Measurements from ENCODE around the gene RNF115. TPM values are rescaled to one million over a fixed set of nuclear protein-coding genes. Genes with fewer than 3 reads are reported as not detected.
A peak's percentile ranks its signal among the peaks of the same experiment; 100 is the strongest.
"Not testable (repeated sequence)": the region's sequence is repeated elsewhere in the genome, so short reads cannot be mapped to it uniquely, and the experiment has no call there.

Gene RNF115
- polyA plus RNA-seq, 1 of the 3 experiments (the other 2 are of a cell fraction), result 4.8 TPM

DNA sequence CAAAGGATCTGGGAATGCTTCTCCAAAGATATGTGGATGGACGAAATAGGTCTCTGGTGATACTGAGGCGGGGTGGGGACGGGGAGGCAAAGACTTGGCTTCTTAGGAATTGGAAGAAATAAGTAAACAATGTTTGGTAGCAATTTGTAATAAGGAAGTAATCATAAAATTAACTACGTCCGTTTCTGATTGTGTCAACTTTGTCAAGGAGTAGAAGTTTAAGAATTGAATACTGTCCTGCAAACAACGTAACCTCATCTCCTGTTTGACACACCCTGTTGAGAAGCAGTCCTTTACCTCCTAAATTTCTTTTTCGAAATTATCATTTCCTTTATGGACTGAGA is 576 bp upstream of the RNF115 start:
- ChIA-PET CTCF (interaction anchor here (1.4 to 10.4 kb wide), 4 partner anchors 21 to 183 kb away, joined by 3 to 121 read pairs (median 4); partner anchors contain the start of genes ITGA10 and NUDT17), POLR2A (interaction anchor here (1.1 to 1.4 kb wide), 3 partner anchors 21 to 103 kb away, joined by 3 to 12 read pairs (median 3); partner anchors contain the start of genes NUDT17, PIAS3 and RBM8A)
- Histone ChIP-seq H3K27ac (ENCODE audit: low read depth in 2 of 2, low read length in 1 of 2) (peak overlapping the region; percentile 92 to 98), H3K4me1 (ENCODE audit: control insufficient read depth in 1 of 2, insufficient read depth in 2 of 2, low read depth in 1 of 2, low read length in 1 of 2) (peaks cover 0 to 12% of the 10 kb centered on the region in 2 experiments; a peak in 2 of 4 replicates), H3K4me3 (ENCODE audit: low read depth in 2 of 2, low read length in 1 of 2) (peak overlapping the region; percentile 90 to 99), H3K4me2 (peak overlapping the region; percentile 74), H2AFZ (ENCODE audit: low read depth) (peak overlapping the region; percentile 90), H3K9me2 (no peaks in the 10 kb centered on the region), H3K36me3 (replicated peaks in 1 of 2; ENCODE audit: control insufficient read depth in 1 of 2, insufficient read depth in 2 of 2, low read length in 1 of 2) (peaks cover 24 to 37% of the 10 kb centered on the region in 2 experiments), H3K27me3 (ENCODE audit: insufficient read depth) (no peaks in the 10 kb centered on the region), H3F3A (replicated peaks; ENCODE audit: insufficient read depth) (peaks cover 14% of the 10 kb centered on the region), H3K9ac (peak overlapping the region; percentile 87), H3K9me3 (no peaks in the 10 kb centered on the region), H4K20me1 (ENCODE audit: insufficient read depth) (no peaks in the 10 kb centered on the region), H3K79me2 (ENCODE audit: insufficient read depth) (peaks cover 56% of the 10 kb centered on the region)
- 3% methylated on average over 7 of the region's 7 CpGs for WGBS (ENCODE audit: low lambda C conversion rate)
- no peak for TF ChIP-seq TAF1 (IDR thresholded peaks at IDR 0.05; ENCODE audit: borderline replicate concordance, low read depth, low read length)
- no peak for TF ChIP-seq RXRA (IDR thresholded peaks at IDR 0.05; ENCODE audit: borderline replicate concordance, low read depth)
- TF ChIP-seq FOSL2 (IDR thresholded peaks at IDR 0.05; ENCODE audit: borderline replicate concordance, low read depth), result no peak
- TF ChIP-seq GATA2 (CRISPR knock-in tag; IDR thresholded peaks at IDR 0.05), result no peak
- no peak for TF ChIP-seq SMC3 (IDR thresholded peaks at IDR 0.05; ENCODE audit: low read depth, low read length)
- TF ChIP-seq, protein P1, sequence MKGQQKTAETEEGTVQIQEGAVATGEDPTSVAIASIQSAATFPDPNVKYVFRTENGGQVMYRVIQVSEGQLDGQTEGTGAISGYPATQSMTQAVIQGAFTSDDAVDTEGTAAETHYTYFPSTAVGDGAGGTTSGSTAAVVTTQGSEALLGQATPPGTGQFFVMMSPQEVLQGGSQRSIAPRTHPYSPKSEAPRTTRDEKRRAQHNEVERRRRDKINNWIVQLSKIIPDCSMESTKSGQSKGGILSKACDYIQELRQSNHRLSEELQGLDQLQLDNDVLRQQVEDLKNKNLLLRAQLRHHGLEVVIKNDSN (IDR thresholded peaks at IDR 0.05; ENCODE audit: borderline replicate concordance, low read depth), result no peak
- TF ChIP-seq TEAD4 (IDR thresholded peaks at IDR 0.05; ENCODE audit: borderline replicate concordance, insufficient read depth), result no peak
- TF ChIP-seq, protein P2, sequence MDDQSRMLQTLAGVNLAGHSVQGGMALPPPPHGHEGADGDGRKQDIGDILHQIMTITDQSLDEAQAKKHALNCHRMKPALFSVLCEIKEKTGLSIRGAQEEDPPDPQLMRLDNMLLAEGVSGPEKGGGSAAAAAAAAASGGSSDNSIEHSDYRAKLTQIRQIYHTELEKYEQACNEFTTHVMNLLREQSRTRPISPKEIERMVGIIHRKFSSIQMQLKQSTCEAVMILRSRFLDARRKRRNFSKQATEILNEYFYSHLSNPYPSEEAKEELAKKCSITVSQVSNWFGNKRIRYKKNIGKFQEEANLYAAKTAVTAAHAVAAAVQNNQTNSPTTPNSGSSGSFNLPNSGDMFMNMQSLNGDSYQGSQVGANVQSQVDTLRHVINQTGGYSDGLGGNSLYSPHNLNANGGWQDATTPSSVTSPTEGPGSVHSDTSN (IDR thresholded peaks at IDR 0.05), result no peak
- TF ChIP-seq POLR2AphosphoS5 (IDR thresholded peaks at IDR 0.05; ENCODE audit: low read depth, low read length), result no peak
- TF ChIP-seq MXI1 (IDR thresholded peaks at IDR 0.05; ENCODE audit: low read depth, low read length), result no peak
- TF ChIP-seq, protein P3, sequence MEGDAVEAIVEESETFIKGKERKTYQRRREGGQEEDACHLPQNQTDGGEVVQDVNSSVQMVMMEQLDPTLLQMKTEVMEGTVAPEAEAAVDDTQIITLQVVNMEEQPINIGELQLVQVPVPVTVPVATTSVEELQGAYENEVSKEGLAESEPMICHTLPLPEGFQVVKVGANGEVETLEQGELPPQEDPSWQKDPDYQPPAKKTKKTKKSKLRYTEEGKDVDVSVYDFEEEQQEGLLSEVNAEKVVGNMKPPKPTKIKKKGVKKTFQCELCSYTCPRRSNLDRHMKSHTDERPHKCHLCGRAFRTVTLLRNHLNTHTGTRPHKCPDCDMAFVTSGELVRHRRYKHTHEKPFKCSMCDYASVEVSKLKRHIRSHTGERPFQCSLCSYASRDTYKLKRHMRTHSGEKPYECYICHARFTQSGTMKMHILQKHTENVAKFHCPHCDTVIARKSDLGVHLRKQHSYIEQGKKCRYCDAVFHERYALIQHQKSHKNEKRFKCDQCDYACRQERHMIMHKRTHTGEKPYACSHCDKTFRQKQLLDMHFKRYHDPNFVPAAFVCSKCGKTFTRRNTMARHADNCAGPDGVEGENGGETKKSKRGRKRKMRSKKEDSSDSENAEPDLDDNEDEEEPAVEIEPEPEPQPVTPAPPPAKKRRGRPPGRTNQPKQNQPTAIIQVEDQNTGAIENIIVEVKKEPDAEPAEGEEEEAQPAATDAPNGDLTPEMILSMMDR (IDR thresholded peaks at IDR 0.05), result no peak
- peak; percentile 11 for DNase-seq

DNA sequence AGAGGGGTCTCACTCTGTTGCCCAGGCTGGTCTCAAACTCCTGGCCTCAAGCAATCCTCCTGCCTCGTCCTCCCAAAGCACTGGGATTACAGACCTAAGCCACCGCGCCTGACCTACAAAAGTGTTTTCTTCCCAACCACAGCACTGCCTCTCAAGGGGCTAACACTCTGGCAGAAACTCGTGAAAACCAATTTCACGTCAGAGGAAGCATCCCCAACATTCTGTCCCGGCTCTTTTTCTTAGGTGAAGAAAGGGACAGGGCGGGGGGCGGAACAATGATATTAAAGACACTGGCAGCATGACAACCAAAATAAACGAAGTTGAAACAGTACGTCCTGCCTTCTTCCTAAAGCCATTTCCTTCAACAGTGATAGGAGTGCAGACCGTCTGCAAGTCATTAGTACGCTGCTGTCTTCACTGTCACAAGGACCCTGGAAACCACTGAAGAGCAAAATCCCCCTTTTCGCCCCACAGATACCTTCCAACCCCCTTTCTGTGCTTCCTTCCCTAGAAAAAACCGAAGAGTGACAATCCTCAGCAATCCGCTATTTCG is 1.0 kb downstream of the RNF115 start:
- H3K4me2 ChIP-seq; H3K9me2 ChIP-seq; H3K27me3 ChIP-seq (ENCODE audit: insufficient read depth); DNase-seq; H2AFZ ChIP-seq (ENCODE audit: low read depth); H4K20me1 ChIP-seq (ENCODE audit: insufficient read depth); H3K9me3 ChIP-seq; H3K27ac ChIP-seq (ENCODE audit: low read depth in 2 of 2, low read length in 1 of 2); POLR2A ChIA-PET; H3K9ac ChIP-seq: not testable (repeated sequence)
- Histone ChIP-seq H3K4me1 (ENCODE audit: control insufficient read depth in 1 of 2, insufficient read depth in 2 of 2, low read depth in 1 of 2, low read length in 1 of 2) (peaks cover 0 to 12% of the 10 kb centered on the region in 2 experiments; a peak in 2 of 4 replicates), H3K36me3 (replicated peaks in 1 of 2; ENCODE audit: control insufficient read depth in 1 of 2, insufficient read depth in 2 of 2, low read length in 1 of 2) (peaks cover 14 to 21% of the 10 kb centered on the region in 2 experiments), H3F3A (replicated peaks; ENCODE audit: insufficient read depth) (peaks cover 17% of the 10 kb centered on the region), H3K79me2 (ENCODE audit: insufficient read depth) (peaks cover 55% of the 10 kb centered on the region), H3K4me3 (ENCODE audit: low read depth in 2 of 2, low read length in 1 of 2) (peak overlapping the region in 1 of 2 experiments; percentile 25; a peak in 1 of 4 replicates)
- CTCF ChIA-PET, result interaction anchor here (10.4 kb wide), 1 partner anchor 23 kb away, joined by 121 read pairs; the partner anchor contains the start of gene NUDT17
- no CpG with 5 or more reads among the region's 16 CpGs for WGBS (ENCODE audit: low lambda C conversion rate)
